GM06990 (cell line): ENCODE measurements around the gene CCT6B.

ENCODE experiments used
- DNase-seq: peaks from one replicate; pipeline ENCODE4 v3.0.0-alpha.2; 2011; ENCODE audit not compliant: insufficient read length; ENCODE audit errors: extremely low read depth
- H3K27me3 ChIP-seq: replicated peaks from 2 replicates; pipeline ENCODE4 v1.6.0; 2011; ENCODE audit warnings: low read length; ENCODE audit not compliant: control insufficient read depth, insufficient read depth
- H3K36me3 ChIP-seq: 2 replicates; pipeline ENCODE4 v1.5.1; 2011; ENCODE audit warnings: low read length; ENCODE audit not compliant: control insufficient read depth, insufficient read depth
- H3K4me3 ChIP-seq: replicated peaks from 2 replicates; pipeline ENCODE4 v1.5.1; 2011; ENCODE audit warnings: low read depth, mild to moderate bottlenecking, control low read depth, low read length
- TF ChIP-seq, protein P1 (sequence below): IDR thresholded peaks from 2 replicates; pipeline ENCODE4 v1.5.1; 2011; ENCODE audit warnings: low read length, control low read depth, mild to moderate bottlenecking, inconsistent platforms; ENCODE audit not compliant: insufficient read depth, poor library complexity, severe bottlenecking

The CCT6B gene

DNA sequence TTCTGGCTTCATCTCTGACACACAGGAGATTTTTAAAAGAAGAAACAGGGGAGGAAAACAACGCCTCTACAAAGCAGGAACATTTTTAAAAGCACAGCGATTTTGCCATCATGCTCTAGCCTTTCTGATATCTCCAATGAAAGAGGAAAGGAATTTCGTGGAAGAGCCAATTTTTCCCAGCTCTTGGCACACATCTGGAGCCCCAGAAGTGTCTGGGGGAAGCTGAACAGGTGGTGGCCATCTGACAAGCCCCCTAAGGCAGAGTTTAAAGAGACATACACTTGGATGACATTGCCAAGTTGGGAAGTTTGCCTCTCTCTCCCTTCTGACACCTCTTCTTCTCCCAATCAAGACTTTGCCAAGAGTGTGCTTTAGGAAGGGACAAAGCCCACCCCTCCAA, 82.1 kb downstream of the CCT6B start:
- Histone ChIP-seq H3K36me3 (no peaks in the 10 kb centered on the region), H3K27me3 (0 out of 2 replicates have a peak, but pooled peaks cover 3% of the 10 kb centered on the region), H3K4me3 (no peak overlapping the region)
- TF ChIP-seq, protein P1, sequence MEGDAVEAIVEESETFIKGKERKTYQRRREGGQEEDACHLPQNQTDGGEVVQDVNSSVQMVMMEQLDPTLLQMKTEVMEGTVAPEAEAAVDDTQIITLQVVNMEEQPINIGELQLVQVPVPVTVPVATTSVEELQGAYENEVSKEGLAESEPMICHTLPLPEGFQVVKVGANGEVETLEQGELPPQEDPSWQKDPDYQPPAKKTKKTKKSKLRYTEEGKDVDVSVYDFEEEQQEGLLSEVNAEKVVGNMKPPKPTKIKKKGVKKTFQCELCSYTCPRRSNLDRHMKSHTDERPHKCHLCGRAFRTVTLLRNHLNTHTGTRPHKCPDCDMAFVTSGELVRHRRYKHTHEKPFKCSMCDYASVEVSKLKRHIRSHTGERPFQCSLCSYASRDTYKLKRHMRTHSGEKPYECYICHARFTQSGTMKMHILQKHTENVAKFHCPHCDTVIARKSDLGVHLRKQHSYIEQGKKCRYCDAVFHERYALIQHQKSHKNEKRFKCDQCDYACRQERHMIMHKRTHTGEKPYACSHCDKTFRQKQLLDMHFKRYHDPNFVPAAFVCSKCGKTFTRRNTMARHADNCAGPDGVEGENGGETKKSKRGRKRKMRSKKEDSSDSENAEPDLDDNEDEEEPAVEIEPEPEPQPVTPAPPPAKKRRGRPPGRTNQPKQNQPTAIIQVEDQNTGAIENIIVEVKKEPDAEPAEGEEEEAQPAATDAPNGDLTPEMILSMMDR = no peak
- no peak for DNase-seq
